Kidney (tissue), 14 donors: ENCODE measurements around the gene SLU7. TPM values are rescaled to one million over a fixed set of nuclear protein-coding genes. Genes with fewer than 3 reads are reported as not detected.

Experiments
- DNase-seq, 5 donors: peaks; one replicate each; pipeline ENCODE4 v3.0.0-alpha.2; 2013 to 2020
- FAIRE-seq: peaks from 2 replicates; lab custom pipeline; 2012; peaks lifted over from hg19 to GRCh38; lab: Jason Lieb, UNC
- H3K27ac ChIP-seq, 2 donors: one replicate each; pipeline ENCODE4 v1.7.0; 2013; ENCODE audit warnings: low read depth in 2 of 2, low read length in 2 of 2, inconsistent platforms in 1 of 2
- H3K27me3 ChIP-seq: one replicate; pipeline ENCODE4 v1.7.1; 2013; ENCODE audit warnings: low read length, inconsistent platforms; ENCODE audit not compliant: control insufficient read depth, insufficient read depth
- H3K36me3 ChIP-seq, 3 donors: one replicate each; pipeline versions ENCODE4 v1.7.0 to v1.7.1; 2013; ENCODE audit warnings: low read length in 3 of 3, control low read depth in 1 of 3, inconsistent platforms in 1 of 3; ENCODE audit not compliant: insufficient read depth in 3 of 3, control insufficient read depth in 2 of 3
- H3K4me1 ChIP-seq, 3 donors: one replicate each; pipeline versions ENCODE4 v1.7.0 to v1.7.1; 2013; ENCODE audit warnings: low read length in 3 of 3, inconsistent platforms in 1 of 3, low read depth in 1 of 3; ENCODE audit not compliant: control insufficient read depth in 2 of 3, insufficient read depth in 2 of 3
- H3K4me3 ChIP-seq, 3 donors: one replicate each; pipeline versions ENCODE4 v1.7.0 to v1.8.1; 2013; ENCODE audit warnings: low read length in 3 of 3, control low read depth in 1 of 3, inconsistent platforms in 1 of 3
- H3K9ac ChIP-seq, 3 donors: one replicate each; pipeline versions ENCODE4 v1.7.0 to v1.7.1; 2013; ENCODE audit warnings: low read length in 3 of 3, control low read depth in 1 of 3, inconsistent platforms in 1 of 3
- H3K9me3 ChIP-seq, 3 donors: one replicate each; pipeline versions ENCODE4 v1.7.0 to v1.7.1; 2013; ENCODE audit warnings: low read length in 3 of 3, control low read depth in 1 of 3, inconsistent platforms in 1 of 3; ENCODE audit not compliant: control insufficient read depth in 2 of 3, insufficient read depth in 1 of 3
- intact Hi-C: fragments of 100-400 bp; cut with DNase I; formaldehyde crosslinking; loops from one replicate; pipeline ENCODE4 v1.11.1; 2022
- polyA plus RNA-seq: library from polyadenylated mRNA; stranded (reverse); fragments of 350-450 nt; fragmentation: Illumina TruSeq; extraction: RNeasy Lipid Tissue Mini Kit (QIAGEN cat#74804); gene quantifications from one replicate; pipeline ENCODE4 v1.2.3, GENCODE V29; 2014; ENCODE audit warnings: low read depth, low replicate concordance; ENCODE audit not compliant: insufficient read depth
- total RNA-seq: library from RNA; stranded (reverse); fragmentation: NEBNext Ultra II Directional; extraction: Animal tissue kit (Norgen Biotek cat#: 25700); gene quantifications from one replicate; pipeline ENCODE4 v1.2.1, GENCODE V29; 2021
- TF ChIP-seq, protein P1 (sequence below): IDR thresholded peaks from 3 replicates; pipeline ENCODE4 v1.5.1; 2012; ENCODE audit warnings: mild to moderate bottlenecking, moderate library complexity, borderline replicate concordance; ENCODE audit not compliant: insufficient read depth; ENCODE audit errors: extremely low read depth
- donor health status: control.
- donor health status: control.
- donor health status: control.
- donor health status: control.
- donor health status: control.
- donor health status: DM: yes; HTN: yes; CAD: no.
- donor health status: Normal renal cell carcinoma (clear cell type).

The SLU7 gene
- total and polyA plus RNA-seq, 2 donors from 2014 or later = 41.7 to 56.9 TPM

DNA sequence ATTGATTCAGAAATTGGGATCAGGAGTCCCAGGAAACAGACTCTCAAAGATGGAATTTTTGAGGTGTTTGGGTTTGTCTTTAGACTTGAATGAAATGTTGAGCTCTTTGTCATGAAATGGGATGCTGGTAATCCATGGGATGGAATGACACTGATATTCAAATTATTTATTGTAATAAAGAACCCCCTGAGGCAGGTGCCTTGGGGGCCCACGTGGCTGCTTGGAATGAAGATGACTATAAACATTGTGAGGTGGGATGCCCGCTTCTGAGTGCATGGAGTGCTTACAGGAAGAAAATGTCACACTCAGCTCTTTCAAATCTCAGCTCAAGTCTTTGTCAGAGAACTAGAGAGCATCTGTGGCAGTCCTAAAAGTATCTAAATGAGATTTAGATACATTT lies 38.8 kb downstream of the SLU7 start:
- intact Hi-C loops = no loop called here
- no peak overlapping the region for H3K27ac ChIP-seq
- H3K9ac ChIP-seq = no peak overlapping the region
- no peaks in the 10 kb centered on the region for H3K36me3 ChIP-seq
- FAIRE-seq (no peak), DNase-seq (no peak)
- H3K4me1 ChIP-seq = no peaks in the 10 kb centered on the region
- H3K27me3 ChIP-seq = no peaks in the 10 kb centered on the region
- H3K9me3 ChIP-seq = no peaks in the 10 kb centered on the region
- H3K4me3 ChIP-seq = no peak overlapping the region
- TF ChIP-seq, protein P1, sequence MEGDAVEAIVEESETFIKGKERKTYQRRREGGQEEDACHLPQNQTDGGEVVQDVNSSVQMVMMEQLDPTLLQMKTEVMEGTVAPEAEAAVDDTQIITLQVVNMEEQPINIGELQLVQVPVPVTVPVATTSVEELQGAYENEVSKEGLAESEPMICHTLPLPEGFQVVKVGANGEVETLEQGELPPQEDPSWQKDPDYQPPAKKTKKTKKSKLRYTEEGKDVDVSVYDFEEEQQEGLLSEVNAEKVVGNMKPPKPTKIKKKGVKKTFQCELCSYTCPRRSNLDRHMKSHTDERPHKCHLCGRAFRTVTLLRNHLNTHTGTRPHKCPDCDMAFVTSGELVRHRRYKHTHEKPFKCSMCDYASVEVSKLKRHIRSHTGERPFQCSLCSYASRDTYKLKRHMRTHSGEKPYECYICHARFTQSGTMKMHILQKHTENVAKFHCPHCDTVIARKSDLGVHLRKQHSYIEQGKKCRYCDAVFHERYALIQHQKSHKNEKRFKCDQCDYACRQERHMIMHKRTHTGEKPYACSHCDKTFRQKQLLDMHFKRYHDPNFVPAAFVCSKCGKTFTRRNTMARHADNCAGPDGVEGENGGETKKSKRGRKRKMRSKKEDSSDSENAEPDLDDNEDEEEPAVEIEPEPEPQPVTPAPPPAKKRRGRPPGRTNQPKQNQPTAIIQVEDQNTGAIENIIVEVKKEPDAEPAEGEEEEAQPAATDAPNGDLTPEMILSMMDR = no peak

DNA sequence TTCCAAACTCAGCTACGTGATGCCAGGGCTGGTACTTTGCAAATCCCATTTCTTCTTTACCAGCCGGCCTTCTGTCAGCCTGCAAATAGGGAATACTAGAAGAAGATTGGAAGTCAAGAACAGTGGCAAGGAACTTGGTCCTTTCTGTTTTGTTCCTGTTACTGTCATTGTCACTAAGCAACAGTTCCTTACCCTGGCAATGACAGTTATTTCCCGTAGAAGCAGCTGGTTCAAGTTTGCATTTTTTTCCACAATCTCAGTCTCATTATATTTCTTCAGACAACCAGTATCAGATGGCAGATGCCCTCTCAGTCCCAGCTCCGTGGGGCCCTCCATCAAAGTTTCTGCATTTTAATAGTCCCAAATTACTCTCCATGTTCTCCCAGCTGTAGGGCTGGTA lies 39.4 kb downstream of the SLU7 start:
- Histone ChIP-seq H3K9me3 (no peaks in the 10 kb centered on the region), H3K36me3 (no peaks in the 10 kb centered on the region), H3K9ac (no peak overlapping the region), H3K4me3 (no peak overlapping the region), H3K27ac (no peak overlapping the region), H3K27me3 (no peaks in the 10 kb centered on the region), H3K4me1 (no peaks in the 10 kb centered on the region)
- FAIRE-seq = no peak
- DNase-seq = peak in 1 of 5 donors; percentile 28
- TF ChIP-seq, protein P1 = no peak
- intact Hi-C loops = no loop called here

DNA sequence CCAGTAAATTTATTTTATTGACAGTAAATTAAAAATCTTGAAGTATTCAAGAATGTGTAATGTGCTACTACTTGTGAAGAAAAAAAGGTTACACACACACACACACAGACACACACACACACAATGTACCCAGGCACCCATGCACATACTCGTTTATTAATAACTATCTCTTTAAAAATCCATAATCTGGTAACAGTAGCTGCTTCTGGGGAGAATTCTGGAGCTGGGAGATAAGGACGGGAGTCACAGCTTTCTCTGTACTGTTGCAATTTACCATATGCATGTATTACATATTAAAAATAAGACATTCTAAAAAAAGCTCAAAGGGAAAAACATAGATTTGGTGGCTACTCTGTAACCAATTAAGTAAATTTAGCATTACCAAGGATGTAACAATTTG lies 40.6 kb downstream of the SLU7 start:
- H3K36me3 ChIP-seq = no peaks in the 10 kb centered on the region
- TF ChIP-seq, protein P1 = no peak
- no peak overlapping the region for H3K9ac ChIP-seq
- no peak overlapping the region for H3K27ac ChIP-seq
- no peaks in the 10 kb centered on the region for H3K4me1 ChIP-seq
- DNase-seq (no peak), FAIRE-seq (no peak)
- no peaks in the 10 kb centered on the region for H3K27me3 ChIP-seq
- no peak overlapping the region for H3K4me3 ChIP-seq
- no peaks in the 10 kb centered on the region for H3K9me3 ChIP-seq
- intact Hi-C loops = no loop called here

DNA sequence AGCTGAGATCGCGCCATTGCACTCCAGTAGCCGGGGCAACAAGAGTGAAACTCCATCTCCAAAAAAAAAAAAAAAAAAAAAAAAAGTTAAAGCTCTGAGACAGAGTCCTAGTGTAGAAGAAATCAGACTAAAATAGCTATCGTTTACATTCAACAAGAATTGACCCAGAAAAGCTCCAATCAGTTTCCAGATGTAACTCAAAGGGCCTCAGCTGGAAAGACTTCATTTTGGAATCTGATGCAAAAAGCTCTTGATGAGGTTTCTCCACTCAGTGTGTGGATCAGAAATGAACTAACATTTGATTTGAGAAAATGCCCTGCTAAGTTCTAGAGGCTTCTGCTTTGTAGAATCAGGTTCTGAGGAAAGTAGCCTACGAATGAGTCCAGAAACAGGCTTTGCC lies 41.2 kb downstream of the SLU7 start:
- H3K36me3 ChIP-seq = no peaks in the 10 kb centered on the region
- H3K9me3 ChIP-seq = no peaks in the 10 kb centered on the region
- TF ChIP-seq, protein P1 = no peak
- intact Hi-C loops = no loop called here
- H3K9ac ChIP-seq = no peak overlapping the region
- H3K27ac ChIP-seq = no peak overlapping the region
- no peaks in the 10 kb centered on the region for H3K4me1 ChIP-seq
- H3K4me3 ChIP-seq = no peak overlapping the region
- no peak for DNase-seq
- H3K27me3 ChIP-seq = no peaks in the 10 kb centered on the region
- no peak for FAIRE-seq
